ENCODE data around the gene CD36. TPM values are rescaled to one million over a fixed set of nuclear protein-coding genes. Genes with fewer than 3 reads are reported as not detected.

CD36 gene
- total RNA-seq, 1 experiment from 2014 or later = not detected

GRCh38 chr7:80682744-80683143, 44.3 kb downstream of the CD36 start:
- no TSS peak for BruUV-seq (replicated peaks)
- Histone ChIP-seq H3K4me1 (ENCODE audit: insufficient read depth, low read length) (peaks cover 11% of the 10 kb centered on the region), H3K4me2 (ENCODE audit: low read length) (no peak overlapping the region), H3F3A (ENCODE audit: low read length, unreplicated experiment) (no peaks in the 10 kb centered on the region), H3K79me2 (ENCODE audit: low read length) (no peaks in the 10 kb centered on the region), H2AFZ (ENCODE audit: low read length) (no peak overlapping the region), H3K9ac (ENCODE audit: low read length) (no peak overlapping the region), H3K4me3 (ENCODE audit: low read length) (no peak overlapping the region), H3K27me3 (ENCODE audit: low read length) (no peaks in the 10 kb centered on the region), H3K27ac (ENCODE audit: low read length) (no peak overlapping the region), H3K9me3 (ENCODE audit: low read length) (no peaks in the 10 kb centered on the region), H3K9me2 (replicated peaks; ENCODE audit: low read length) (no peaks in the 10 kb centered on the region), H4K20me1 (ENCODE audit: low read length) (no peaks in the 10 kb centered on the region), H3K36me3 (ENCODE audit: low read depth, low read length) (no peaks in the 10 kb centered on the region)
- intact Hi-C loops (cut with micrococcal nuclease) = no loop called here
- ChIA-PET POLR2A (ENCODE audit: unreplicated experiment) (no interaction called here), CTCF (no interaction called here)
- no peak for DNase-seq
- TF ChIP-seq EZH2phosphoT487 (IDR thresholded peaks at IDR 0.05; ENCODE audit: borderline replicate concordance, low read length) = no peak
- TF ChIP-seq EZH2 (IDR thresholded peaks at IDR 0.05; ENCODE audit: low read length, unreplicated experiment) = no peak
- TF ChIP-seq CTCF (conservative IDR thresholded peaks at IDR 0.05; ENCODE audit: low read depth, low read length) = no peak
- no peak for ATAC-seq

- Histone ChIP-seq H3K9me3 (ENCODE audit: low read length) (no peaks in the 10 kb centered on the region), H4K20me1 (ENCODE audit: low read length) (no peaks in the 10 kb centered on the region), H3K79me2 (ENCODE audit: low read length) (no peaks in the 10 kb centered on the region), H3K4me2 (ENCODE audit: low read length) (no peak overlapping the region), H3K27me3 (ENCODE audit: low read length) (no peaks in the 10 kb centered on the region), H3K27ac (ENCODE audit: low read length) (no peak overlapping the region), H3K4me3 (ENCODE audit: low read length) (no peak overlapping the region), H3K9me2 (replicated peaks; ENCODE audit: low read length) (no peaks in the 10 kb centered on the region), H3K36me3 (ENCODE audit: low read depth, low read length) (no peaks in the 10 kb centered on the region), H3K9ac (ENCODE audit: low read length) (no peak overlapping the region), H3K4me1 (ENCODE audit: insufficient read depth, low read length) (peaks cover 6% of the 10 kb centered on the region; the same call in 1 of the 2 replicates), H2AFZ (ENCODE audit: low read length) (no peak overlapping the region), H3F3A (ENCODE audit: low read length, unreplicated experiment) (no peaks in the 10 kb centered on the region)
- BruUV-seq (replicated peaks) = no TSS peak
- DNase-seq = peak; percentile 57
- intact Hi-C loops (cut with micrococcal nuclease) = no loop called here
- no peak for ATAC-seq
- ChIA-PET CTCF (no interaction called here), POLR2A (ENCODE audit: unreplicated experiment) (no interaction called here)
- no peak for TF ChIP-seq EZH2 (IDR thresholded peaks at IDR 0.05; ENCODE audit: low read length, unreplicated experiment)
- no peak for TF ChIP-seq EZH2phosphoT487 (IDR thresholded peaks at IDR 0.05; ENCODE audit: borderline replicate concordance, low read length)
- TF ChIP-seq CTCF (conservative IDR thresholded peaks at IDR 0.05; ENCODE audit: low read depth, low read length) = no peak
Measured at GRCh38 chr7:80686576-80686975, 48.1 kb downstream of the CD36 start.

- H3K4me1 ChIP-seq (ENCODE audit: insufficient read depth, low read length) = peaks cover 10% of the 10 kb centered on the region; the same call in 1 of the 2 replicates
- no peak overlapping the region for H3K4me3 ChIP-seq (ENCODE audit: low read length)
- ATAC-seq (peak; percentile 70), DNase-seq (peak; percentile 85)
- no peak overlapping the region for H3K4me2 ChIP-seq (ENCODE audit: low read length)
- intact Hi-C loops (cut with micrococcal nuclease) = loop anchor here (1.0 to 5.0 kb wide), 5 partner anchors 38 to 771 kb away; no protein-coding TSS in a partner anchor
- no peaks in the 10 kb centered on the region for H3K9me3 ChIP-seq (ENCODE audit: low read length)
- H3K27me3 ChIP-seq (ENCODE audit: low read length) = no peaks in the 10 kb centered on the region
- no peaks in the 10 kb centered on the region for H3K79me2 ChIP-seq (ENCODE audit: low read length)
- H3K9me2 ChIP-seq (replicated peaks; ENCODE audit: low read length) = no peaks in the 10 kb centered on the region
- no TSS peak for BruUV-seq (replicated peaks)
- peak overlapping the region; percentile 33; the same call in 1 of the 2 replicates for H2AFZ ChIP-seq (ENCODE audit: low read length)
- no peaks in the 10 kb centered on the region for H4K20me1 ChIP-seq (ENCODE audit: low read length)
- H3K9ac ChIP-seq (ENCODE audit: low read length) = no peak overlapping the region
- no peaks in the 10 kb centered on the region for H3F3A ChIP-seq (ENCODE audit: low read length, unreplicated experiment)
- CTCF ChIA-PET = no interaction called here
- TF ChIP-seq EZH2 (IDR thresholded peaks at IDR 0.05; ENCODE audit: low read length, unreplicated experiment) (no peak), CTCF (conservative IDR thresholded peaks at IDR 0.05; ENCODE audit: low read depth, low read length) (peak; percentile 81)
- H3K36me3 ChIP-seq (ENCODE audit: low read depth, low read length) = no peaks in the 10 kb centered on the region
- POLR2A ChIA-PET (ENCODE audit: unreplicated experiment) = no interaction called here
- H3K27ac ChIP-seq (ENCODE audit: low read length) = no peak overlapping the region
Measured at GRCh38 chr7:80699045-80699638, 60.7 kb downstream of the CD36 start.

Measured in PC-3 (cell line).